Naive B cell (primary cell): ENCODE measurements around the gene CELF4. TPM values are rescaled to one million over a fixed set of nuclear protein-coding genes. Genes with fewer than 3 reads are reported as not detected.

Source experiments
- ATAC-seq, 2 donors: fragments of 150-1000 bp; cut with Tn5 transposase; 2 replicates each; pipeline ENCODE4 v1.10.0; 2021; ENCODE audit warnings: low read depth in 2 of 2, mild to moderate bottlenecking in 2 of 2, moderate library complexity in 2 of 2
- DNase-seq: peaks from one replicate; pipeline ENCODE4 v3.0.0; 2022
- H3K27ac Mint-ChIP-seq, 6 donors: one replicate each; pipeline ENCODE4 v1.8.0; 2020 to 2022; ENCODE audit warnings: mild to moderate bottlenecking in 6 of 6, mixed read lengths in 6 of 6, moderate library complexity in 5 of 6, inconsistent platforms in 2 of 6
- H3K27me3 Mint-ChIP-seq, 3 donors: one replicate each; pipeline ENCODE4 v1.8.0; 2021 to 2022; ENCODE audit warnings: mixed read lengths in 3 of 3, mild to moderate bottlenecking in 1 of 3
- H3K36me3 Mint-ChIP-seq, 2 donors: one replicate each; pipeline ENCODE4 v1.8.0; 2020 to 2022; ENCODE audit warnings: mixed read lengths in 2 of 2, inconsistent platforms in 1 of 2, mild to moderate bottlenecking in 1 of 2
- H3K4me1 Mint-ChIP-seq, 3 donors: one replicate each; pipeline ENCODE4 v1.8.0; 2020 to 2022; ENCODE audit warnings: mixed read lengths in 3 of 3, inconsistent platforms in 1 of 3, mild to moderate bottlenecking in 1 of 3, moderate library complexity in 1 of 3
- H3K4me3 Mint-ChIP-seq, 8 donors: one replicate each; pipeline ENCODE4 v1.8.0; 2020 to 2022; ENCODE audit warnings: mild to moderate bottlenecking in 8 of 8, mixed read lengths in 8 of 8, moderate library complexity in 8 of 8, inconsistent platforms in 2 of 8
- H3K9me3 Mint-ChIP-seq, 7 donors: one replicate each; pipeline ENCODE4 v1.8.0; 2020 to 2022; ENCODE audit warnings: mixed read lengths in 7 of 7, mild to moderate bottlenecking in 5 of 7, inconsistent platforms in 2 of 7, moderate library complexity in 1 of 7
- polyA plus RNA-seq, 6 donors: library from polyadenylated mRNA; unstranded; fragments of 300-500 nt; fragmentation: Illumina TruSeq; gene quantifications; one replicate each; pipeline ENCODE4 v1.2.3, GENCODE V29; 2021; ENCODE audit warnings: low read depth in 6 of 6

The CELF4 gene
- polyA plus RNA-seq, 6 donors from 2014 or later: 0.21 to 0.34 (median 0.24) TPM; not detected in 1

- Mint-ChIP-seq H3K27me3 (peaks cover 35 to 57% (median 54%) of the 10 kb centered on the region in 3 donors), H3K27ac (no peak overlapping the region), H3K9me3 (peaks cover 0 to 4% (median 0%) of the 10 kb centered on the region in 7 donors)
Observed at GRCh38 chr18:37524139-37524497, 41.5 kb downstream of the CELF4 start.

GRCh38 chr18:37521510-37522465 lies 43.8 kb downstream of the CELF4 start:
- no peak for ATAC-seq
- Mint-ChIP-seq H3K4me1 (peaks cover 3 to 8% (median 4%) of the 10 kb centered on the region in 3 donors), H3K27ac (peak overlapping the region in 1 of 6 donors; percentile 18), H3K9me3 (peaks cover 0 to 3% (median 0%) of the 10 kb centered on the region in 7 donors), H3K36me3 (peaks cover 0 to 16% of the 10 kb centered on the region in 2 donors), H3K4me3 (no peak overlapping the region), H3K27me3 (peaks cover 18 to 56% (median 47%) of the 10 kb centered on the region in 3 donors)
- DNase-seq: no peak

More at GRCh38 chr18:37524139-37524497, 41.5 kb downstream of the CELF4 start:
- ATAC-seq: no peak
- DNase-seq: no peak
- peaks cover 3 to 8% (median 4%) of the 10 kb centered on the region in 3 donors for H3K4me1 Mint-ChIP-seq
- no peak overlapping the region for H3K4me3 Mint-ChIP-seq
- peaks cover 0 to 16% of the 10 kb centered on the region in 2 donors for H3K36me3 Mint-ChIP-seq

GRCh38 chr18:37520508-37520907 lies 45.1 kb downstream of the CELF4 start:
- peaks cover 0 to 16% of the 10 kb centered on the region in 2 donors for H3K36me3 Mint-ChIP-seq
- H3K4me3 Mint-ChIP-seq: no peak overlapping the region
- peaks cover 0 to 3% (median 0%) of the 10 kb centered on the region in 7 donors for H3K9me3 Mint-ChIP-seq
- ATAC-seq (no peak), DNase-seq (no peak)
- H3K27me3 Mint-ChIP-seq: peaks cover 11 to 49% (median 37%) of the 10 kb centered on the region in 3 donors
- H3K4me1 Mint-ChIP-seq: peaks cover 2 to 4% (median 3%) of the 10 kb centered on the region in 3 donors
- H3K27ac Mint-ChIP-seq: no peak overlapping the region

GRCh38 chr18:37519510-37520135 lies 46.0 kb downstream of the CELF4 start:
- peaks cover 5 to 44% (median 28%) of the 10 kb centered on the region in 3 donors for H3K27me3 Mint-ChIP-seq
- H3K4me1 Mint-ChIP-seq: peaks cover 0 to 2% (median 0%) of the 10 kb centered on the region in 3 donors
- H3K9me3 Mint-ChIP-seq: peaks cover 0 to 3% (median 0%) of the 10 kb centered on the region in 7 donors
- H3K4me3 Mint-ChIP-seq: no peak overlapping the region
- H3K36me3 Mint-ChIP-seq: peaks cover 0 to 9% of the 10 kb centered on the region in 2 donors
- ATAC-seq (no peak), DNase-seq (no peak)
- peak overlapping the region in 2 of 6 donors; percentile 58 to 63 for H3K27ac Mint-ChIP-seq

GRCh38 chr18:37516361-37516853 lies 49.2 kb downstream of the CELF4 start:
- Mint-ChIP-seq H3K27me3 (peaks cover 10 to 20% (median 13%) of the 10 kb centered on the region in 3 donors), H3K36me3 (no peaks in the 10 kb centered on the region)
- ATAC-seq: no peak

DNA sequence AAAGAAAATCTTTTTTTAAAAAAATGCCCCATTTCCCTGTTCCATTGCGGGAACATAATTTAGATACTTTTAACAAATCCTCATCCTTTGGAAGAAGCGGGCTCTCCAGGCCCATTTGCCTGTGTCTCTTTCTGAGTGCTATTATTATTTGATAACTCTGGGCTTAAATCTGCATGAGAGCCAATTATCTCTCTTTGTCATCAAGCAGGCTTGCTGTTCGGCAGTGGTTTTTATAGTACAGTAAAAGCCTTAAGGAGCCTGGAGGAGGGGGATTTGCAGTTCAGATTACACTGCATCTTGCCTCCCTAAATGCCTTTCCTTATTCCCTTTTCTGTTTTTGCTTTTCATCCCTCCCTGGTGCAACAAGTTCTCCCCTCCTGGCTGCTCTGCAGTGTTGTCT lies 50.6 kb downstream of the CELF4 start:
- Mint-ChIP-seq H3K27ac (no peak overlapping the region), H3K36me3 (peaks cover 0 to 3% of the 10 kb centered on the region in 2 donors), H3K9me3 (peaks cover 3 to 22% (median 13%) of the 10 kb centered on the region in 7 donors), H3K4me3 (no peak overlapping the region), H3K27me3 (peaks cover 10 to 24% (median 13%) of the 10 kb centered on the region in 3 donors), H3K4me1 (no peaks in the 10 kb centered on the region)
- DNase-seq (no peak), ATAC-seq (no peak)

More at GRCh38 chr18:37516361-37516853, 49.2 kb downstream of the CELF4 start:
- DNase-seq: no peak
- H3K27ac Mint-ChIP-seq: no peak overlapping the region
- no peak overlapping the region for H3K4me3 Mint-ChIP-seq
- peaks cover 0 to 10% (median 6%) of the 10 kb centered on the region in 7 donors for H3K9me3 Mint-ChIP-seq
- no peaks in the 10 kb centered on the region for H3K4me1 Mint-ChIP-seq

GRCh38 chr18:37512400-37512799 lies 53.2 kb downstream of the CELF4 start:
- no peak for DNase-seq
- H3K4me3 Mint-ChIP-seq: no peak overlapping the region
- peaks cover 7 to 27% (median 19%) of the 10 kb centered on the region in 7 donors for H3K9me3 Mint-ChIP-seq
- no peaks in the 10 kb centered on the region for H3K4me1 Mint-ChIP-seq
- peaks cover 10 to 18% (median 13%) of the 10 kb centered on the region in 3 donors for H3K27me3 Mint-ChIP-seq
- no peak overlapping the region for H3K27ac Mint-ChIP-seq
- peaks cover 0 to 8% of the 10 kb centered on the region in 2 donors for H3K36me3 Mint-ChIP-seq
- ATAC-seq: no peak

DNA sequence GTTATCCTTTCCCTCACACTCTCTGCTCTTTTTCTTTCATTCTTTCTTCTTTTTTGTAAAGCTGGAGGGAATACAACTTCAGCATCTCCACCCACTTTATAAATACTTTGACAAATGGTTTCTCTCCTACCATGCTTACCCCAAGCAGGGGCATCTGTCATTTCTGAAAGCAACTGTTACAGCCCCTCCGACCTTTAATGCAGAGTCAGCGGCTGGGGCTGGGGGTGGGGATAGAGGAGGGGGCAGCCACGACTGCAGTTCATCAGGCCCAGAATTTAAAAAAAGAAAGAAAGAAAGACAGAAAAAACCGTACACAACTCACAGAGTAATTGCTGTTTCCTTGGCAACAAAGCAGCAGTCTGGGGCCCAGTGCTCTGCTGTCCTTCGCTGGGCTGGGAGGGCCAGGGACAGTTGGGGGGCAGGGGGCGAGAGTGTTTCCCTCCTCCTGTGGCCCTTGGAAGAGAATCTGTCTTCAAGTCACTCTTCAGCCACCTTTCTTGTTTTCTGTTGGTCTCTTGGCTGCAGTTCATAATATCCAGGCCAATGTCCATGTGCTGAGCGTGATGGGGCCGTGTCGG lies 53.8 kb downstream of the CELF4 start:
- no peak overlapping the region for H3K27ac Mint-ChIP-seq
- DNase-seq: no peak
- peaks cover 10 to 16% (median 13%) of the 10 kb centered on the region in 3 donors for H3K27me3 Mint-ChIP-seq
- H3K4me3 Mint-ChIP-seq: no peak overlapping the region
- H3K9me3 Mint-ChIP-seq: peaks cover 7 to 30% (median 19%) of the 10 kb centered on the region in 7 donors
- H3K4me1 Mint-ChIP-seq: no peaks in the 10 kb centered on the region
- ATAC-seq: no peak
- peaks cover 0 to 8% of the 10 kb centered on the region in 2 donors for H3K36me3 Mint-ChIP-seq

DNA sequence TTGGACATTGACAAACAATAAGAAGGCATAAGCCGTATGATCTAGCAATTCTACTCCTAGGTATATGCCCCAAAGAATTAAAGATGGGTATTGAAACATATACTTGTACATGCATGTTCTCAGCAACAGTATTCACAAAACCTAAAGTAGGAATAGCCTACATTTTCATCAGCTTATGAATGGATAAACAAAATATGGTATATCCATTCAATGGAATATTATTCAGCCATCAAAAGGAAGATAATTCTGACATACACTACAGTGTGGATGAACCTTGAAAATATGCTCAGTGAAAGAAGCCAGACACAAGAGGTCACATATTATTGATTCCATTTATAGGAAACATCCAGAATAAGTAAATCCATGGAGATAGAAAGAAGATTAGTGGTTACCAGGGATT lies 56.0 kb downstream of the CELF4 start:
- Mint-ChIP-seq H3K4me1 (no peaks in the 10 kb centered on the region), H3K4me3 (no peak overlapping the region), H3K27ac (no peak overlapping the region), H3K9me3 (peaks cover 7 to 30% (median 19%) of the 10 kb centered on the region in 7 donors), H3K36me3 (peaks cover 0 to 8% of the 10 kb centered on the region in 2 donors), H3K27me3 (peaks cover 8 to 13% (median 10%) of the 10 kb centered on the region in 3 donors)
- ATAC-seq (no peak), DNase-seq (no peak)

- H3K4me1 Mint-ChIP-seq: no peaks in the 10 kb centered on the region
- ATAC-seq (no peak), DNase-seq (no peak)
- no peak overlapping the region for H3K4me3 Mint-ChIP-seq
- peaks cover 7 to 30% (median 19%) of the 10 kb centered on the region in 7 donors for H3K9me3 Mint-ChIP-seq
- peaks cover 5 to 8% (median 8%) of the 10 kb centered on the region in 3 donors for H3K27me3 Mint-ChIP-seq
- H3K27ac Mint-ChIP-seq: no peak overlapping the region
- H3K36me3 Mint-ChIP-seq: peaks cover 0 to 8% of the 10 kb centered on the region in 2 donors
Observed at GRCh38 chr18:37508207-37508606, 57.4 kb downstream of the CELF4 start.

DNA sequence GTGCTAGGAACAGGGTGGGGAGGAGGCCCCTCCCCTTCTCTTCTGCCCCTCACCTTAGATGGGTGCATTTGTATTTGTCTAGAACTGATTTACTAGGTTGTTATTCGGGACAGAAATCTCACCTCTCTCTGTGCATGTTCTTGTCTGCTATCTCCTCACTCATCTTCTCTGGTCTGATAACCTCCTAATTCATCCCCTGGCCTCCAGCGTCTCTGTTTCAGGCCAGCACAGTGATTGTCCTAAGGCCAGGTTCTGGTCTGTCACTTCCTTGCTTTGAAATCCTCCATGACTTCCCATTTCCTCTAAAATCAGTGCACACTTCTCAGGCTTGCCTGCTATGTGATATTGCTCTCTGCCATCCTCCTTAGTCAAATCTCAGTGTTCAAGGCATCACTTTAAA lies 58.4 kb downstream of the CELF4 start:
- Mint-ChIP-seq H3K4me1 (no peaks in the 10 kb centered on the region), H3K36me3 (peaks cover 0 to 8% of the 10 kb centered on the region in 2 donors), H3K27me3 (peaks cover under 1 to 8% (median 2%) of the 10 kb centered on the region in 3 donors), H3K4me3 (no peak overlapping the region), H3K9me3 (peaks cover 7 to 24% (median 16%) of the 10 kb centered on the region in 7 donors), H3K27ac (no peak overlapping the region)
- ATAC-seq (no peak), DNase-seq (no peak)

GRCh38 chr18:37506001-37506400 lies 59.6 kb downstream of the CELF4 start:
- DNase-seq (no peak), ATAC-seq (no peak)
- peaks cover 0 to 8% (median under 1%) of the 10 kb centered on the region in 3 donors for H3K27me3 Mint-ChIP-seq

GRCh38 chr18:37505321-37505720 lies 60.3 kb downstream of the CELF4 start:
- H3K4me3 Mint-ChIP-seq: no peak overlapping the region
- no peaks in the 10 kb centered on the region for H3K4me1 Mint-ChIP-seq
- ATAC-seq (no peak), DNase-seq (no peak)
- H3K27me3 Mint-ChIP-seq: peaks cover 0 to 8% (median 0%) of the 10 kb centered on the region in 3 donors
- H3K27ac Mint-ChIP-seq: no peak overlapping the region
- H3K9me3 Mint-ChIP-seq: peaks cover 3 to 15% (median 9%) of the 10 kb centered on the region in 7 donors
- peaks cover 0 to 8% of the 10 kb centered on the region in 2 donors for H3K36me3 Mint-ChIP-seq

More at GRCh38 chr18:37506001-37506400, 59.6 kb downstream of the CELF4 start:
- Mint-ChIP-seq H3K9me3 (peaks cover 4 to 18% (median 13%) of the 10 kb centered on the region in 7 donors), H3K4me1 (no peaks in the 10 kb centered on the region), H3K36me3 (peaks cover 0 to 8% of the 10 kb centered on the region in 2 donors), H3K27ac (no peak overlapping the region), H3K4me3 (no peak overlapping the region)
